Neural progenitor cell (in vitro differentiated cells): ENCODE data around the gene FEM1B.

Source experiments
- EZH2 ChIP-seq: fragments of 200-600 bp; sonication (generic); IDR thresholded peaks from 2 replicates; pipeline ENCODE4 v1.6.1; 2017; ENCODE audit warnings: antibody characterized with exemption, mild to moderate bottlenecking, moderate library complexity
- EZH2phosphoT487 ChIP-seq: fragments of 200-600 bp; sonication (generic); IDR thresholded peaks from 2 replicates; pipeline ENCODE4 v1.6.1; 2017; ENCODE audit warnings: antibody characterized with exemption
- TF ChIP-seq, protein P1 (sequence below): fragments of 200-600 bp; sonication (generic); IDR thresholded peaks from 2 replicates; pipeline ENCODE4 v1.5.1; 2017; ENCODE audit warnings: antibody characterized with exemption, mild to moderate bottlenecking

DNA sequence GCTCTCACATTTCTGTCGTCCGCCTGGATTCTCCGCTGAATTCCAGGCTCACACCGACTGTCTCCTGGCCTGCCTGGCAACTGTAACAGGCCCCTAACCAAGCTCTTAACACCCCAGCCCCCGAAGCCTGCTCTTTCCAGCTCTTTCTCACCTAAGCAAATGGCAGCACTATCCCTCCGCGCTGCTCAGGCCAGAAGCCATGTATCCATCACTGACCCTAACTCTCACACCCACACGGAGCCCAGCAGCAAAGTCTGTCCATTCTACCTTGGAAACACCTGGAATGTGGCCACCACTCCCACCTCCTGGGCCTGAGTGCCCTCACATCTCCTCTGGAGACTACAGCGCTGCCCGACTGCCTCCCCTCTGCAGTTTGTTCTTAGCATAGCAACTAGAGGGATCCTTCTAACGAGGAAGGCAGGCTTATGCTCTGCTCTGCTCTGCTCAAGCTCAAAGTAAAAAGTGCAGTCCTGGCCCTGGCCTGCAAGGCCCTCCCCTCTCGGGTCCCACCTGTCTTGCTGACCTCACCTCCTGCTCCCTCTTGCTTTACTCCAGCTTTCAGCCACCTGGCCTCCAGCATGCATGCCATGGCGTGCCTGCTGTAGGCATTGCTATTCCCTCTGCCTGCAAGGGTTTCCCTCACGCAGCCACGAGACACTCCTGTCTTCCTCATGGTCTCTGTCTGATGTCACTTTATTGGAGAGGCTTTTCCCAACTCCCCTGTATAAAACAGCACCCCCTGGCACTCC, 27.2 kb downstream of the FEM1B start:
- TF ChIP-seq, protein P1, sequence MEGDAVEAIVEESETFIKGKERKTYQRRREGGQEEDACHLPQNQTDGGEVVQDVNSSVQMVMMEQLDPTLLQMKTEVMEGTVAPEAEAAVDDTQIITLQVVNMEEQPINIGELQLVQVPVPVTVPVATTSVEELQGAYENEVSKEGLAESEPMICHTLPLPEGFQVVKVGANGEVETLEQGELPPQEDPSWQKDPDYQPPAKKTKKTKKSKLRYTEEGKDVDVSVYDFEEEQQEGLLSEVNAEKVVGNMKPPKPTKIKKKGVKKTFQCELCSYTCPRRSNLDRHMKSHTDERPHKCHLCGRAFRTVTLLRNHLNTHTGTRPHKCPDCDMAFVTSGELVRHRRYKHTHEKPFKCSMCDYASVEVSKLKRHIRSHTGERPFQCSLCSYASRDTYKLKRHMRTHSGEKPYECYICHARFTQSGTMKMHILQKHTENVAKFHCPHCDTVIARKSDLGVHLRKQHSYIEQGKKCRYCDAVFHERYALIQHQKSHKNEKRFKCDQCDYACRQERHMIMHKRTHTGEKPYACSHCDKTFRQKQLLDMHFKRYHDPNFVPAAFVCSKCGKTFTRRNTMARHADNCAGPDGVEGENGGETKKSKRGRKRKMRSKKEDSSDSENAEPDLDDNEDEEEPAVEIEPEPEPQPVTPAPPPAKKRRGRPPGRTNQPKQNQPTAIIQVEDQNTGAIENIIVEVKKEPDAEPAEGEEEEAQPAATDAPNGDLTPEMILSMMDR = peak; percentile 26
- TF ChIP-seq EZH2 = no peak
- TF ChIP-seq EZH2phosphoT487 = no peak
